Occipital lobe (tissue), 2 donors: ENCODE measurements around the gene ANKS6. TPM values are rescaled to one million over a fixed set of nuclear protein-coding genes. Genes with fewer than 3 reads are reported as not detected.

ENCODE experiments used
- DNase-seq: peaks from one replicate; lab custom pipeline; 2025; lab: John Stamatoyannopoulos, UW
- total RNA-seq: library from RNA; depleted of rRNA; stranded (reverse); fragments of >200 nt; gene quantifications from one replicate; pipeline ENCODE4 v1.2.3, GENCODE V29; 2014

Gene ANKS6
- total RNA-seq, 1 donor from 2014 or later: 3.9 TPM

GRCh38 chr9:98772364-98773155 lies 23.8 kb downstream of the ANKS6 start:
- no peak for DNase-seq

GRCh38 chr9:98771209-98771874 lies 25.0 kb downstream of the ANKS6 start:
- no peak for DNase-seq

GRCh38 chr9:98770717-98771116 lies 25.6 kb downstream of the ANKS6 start:
- no peak for DNase-seq

- DNase-seq: no peak
Measured at GRCh38 chr9:98768344-98768743, 28.0 kb downstream of the ANKS6 start.

- DNase-seq: no peak
Measured at GRCh38 chr9:98767915-98768314, 28.4 kb downstream of the ANKS6 start.

GRCh38 chr9:98767196-98767595 lies 29.2 kb downstream of the ANKS6 start:
- DNase-seq: no peak

GRCh38 chr9:98766586-98766985 lies 29.8 kb downstream of the ANKS6 start:
- DNase-seq: no peak

GRCh38 chr9:98765256-98765655 lies 31.1 kb downstream of the ANKS6 start:
- DNase-seq: no peak

GRCh38 chr9:98763986-98764745 lies 32.2 kb downstream of the ANKS6 start:
- DNase-seq: no peak

GRCh38 chr9:98760231-98760630 lies 36.1 kb downstream of the ANKS6 start:
- DNase-seq: no peak

- no peak for DNase-seq
Measured at GRCh38 chr9:98755006-98755618, 41.2 kb downstream of the ANKS6 start.

GRCh38 chr9:98751210-98751609 lies 45.1 kb downstream of the ANKS6 start:
- DNase-seq: no peak

- DNase-seq: no peak
Measured at GRCh38 chr9:98750364-98751060, 45.8 kb downstream of the ANKS6 start.

GRCh38 chr9:98747476-98747875 lies 48.9 kb downstream of the ANKS6 start:
- no peak for DNase-seq

GRCh38 chr9:98745470-98745869 lies 50.9 kb downstream of the ANKS6 start:
- DNase-seq: no peak

- no peak for DNase-seq
Measured at GRCh38 chr9:98743818-98744611, 52.3 kb downstream of the ANKS6 start.

GRCh38 chr9:98743329-98743728 lies 53.0 kb downstream of the ANKS6 start:
- DNase-seq: no peak

GRCh38 chr9:98742325-98743280 lies 53.8 kb downstream of the ANKS6 start:
- no peak for DNase-seq

GRCh38 chr9:98740226-98740881 lies 56.0 kb downstream of the ANKS6 start:
- DNase-seq: no peak
